ENCODE measurements around the gene AKAP1.
"Not testable (repeated sequence)": the region's sequence is repeated elsewhere in the genome, so short reads cannot be mapped to it uniquely, and the experiment has no call there.

DNA sequence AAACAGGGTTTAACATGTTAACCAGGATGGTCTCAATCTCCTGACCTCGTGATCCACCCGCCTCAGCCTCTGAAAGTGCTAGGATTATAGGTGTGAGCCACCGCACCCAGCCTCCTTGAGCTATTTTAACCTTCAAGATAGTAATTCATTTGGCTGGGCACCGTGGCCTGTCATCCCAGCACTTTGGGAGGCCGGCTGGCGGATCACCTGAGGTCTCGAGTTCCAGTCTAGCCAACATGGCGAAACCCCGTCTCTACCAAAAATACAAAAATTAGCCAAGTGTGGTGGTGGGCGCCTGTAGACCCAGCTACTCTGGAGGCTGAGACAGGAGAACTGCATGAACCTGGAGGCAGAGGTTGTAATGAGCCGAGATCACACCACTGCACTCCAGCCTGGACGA, 17.6 kb downstream of the AKAP1 start:
- TF ChIP-seq, protein P1, sequence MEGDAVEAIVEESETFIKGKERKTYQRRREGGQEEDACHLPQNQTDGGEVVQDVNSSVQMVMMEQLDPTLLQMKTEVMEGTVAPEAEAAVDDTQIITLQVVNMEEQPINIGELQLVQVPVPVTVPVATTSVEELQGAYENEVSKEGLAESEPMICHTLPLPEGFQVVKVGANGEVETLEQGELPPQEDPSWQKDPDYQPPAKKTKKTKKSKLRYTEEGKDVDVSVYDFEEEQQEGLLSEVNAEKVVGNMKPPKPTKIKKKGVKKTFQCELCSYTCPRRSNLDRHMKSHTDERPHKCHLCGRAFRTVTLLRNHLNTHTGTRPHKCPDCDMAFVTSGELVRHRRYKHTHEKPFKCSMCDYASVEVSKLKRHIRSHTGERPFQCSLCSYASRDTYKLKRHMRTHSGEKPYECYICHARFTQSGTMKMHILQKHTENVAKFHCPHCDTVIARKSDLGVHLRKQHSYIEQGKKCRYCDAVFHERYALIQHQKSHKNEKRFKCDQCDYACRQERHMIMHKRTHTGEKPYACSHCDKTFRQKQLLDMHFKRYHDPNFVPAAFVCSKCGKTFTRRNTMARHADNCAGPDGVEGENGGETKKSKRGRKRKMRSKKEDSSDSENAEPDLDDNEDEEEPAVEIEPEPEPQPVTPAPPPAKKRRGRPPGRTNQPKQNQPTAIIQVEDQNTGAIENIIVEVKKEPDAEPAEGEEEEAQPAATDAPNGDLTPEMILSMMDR (IDR thresholded peaks at IDR 0.05), result not testable (repeated sequence)
- TF ChIP-seq EP300 (IDR thresholded peaks at IDR 0.05), result not testable (repeated sequence)

Data from ovary (tissue), 3 donors.